Myocyte (in vitro differentiated cells): Measurements from ENCODE around the gene ANKRD33B. TPM values are rescaled to one million over a fixed set of nuclear protein-coding genes. Genes with fewer than 3 reads are reported as not detected.

Experiments
- total RNA-seq: library from RNA; depleted of rRNA; stranded (reverse); fragments of >200 nt; gene quantifications from 2 replicates; pipeline ENCODE4 v1.2.3, GENCODE V29; 2014

The ANKRD33B gene
- total RNA-seq, 1 donor from 2014 or later: 3.1 TPM

Other genes starting within 250 kb of the ANKRD33B start
- gene MARCHF6, start 210.4 kb upstream of the ANKRD33B start, total RNA-seq: 38.4 and 44.0 TPM in 2 replicates
- 0.68 and 0.94 TPM in 2 replicates for gene ROPN1L, start 122.2 kb upstream of the ANKRD33B start, total RNA-seq
- 11.0 and 17.9 TPM in 2 replicates for gene DAP, start 197.2 kb downstream of the ANKRD33B start, total RNA-seq